ENCODE results near the gene ADPRM.
"Not testable (repeated sequence)": the region's sequence is repeated elsewhere in the genome, so short reads cannot be mapped to it uniquely, and the experiment has no call there.

Gene ADPRM

DNA sequence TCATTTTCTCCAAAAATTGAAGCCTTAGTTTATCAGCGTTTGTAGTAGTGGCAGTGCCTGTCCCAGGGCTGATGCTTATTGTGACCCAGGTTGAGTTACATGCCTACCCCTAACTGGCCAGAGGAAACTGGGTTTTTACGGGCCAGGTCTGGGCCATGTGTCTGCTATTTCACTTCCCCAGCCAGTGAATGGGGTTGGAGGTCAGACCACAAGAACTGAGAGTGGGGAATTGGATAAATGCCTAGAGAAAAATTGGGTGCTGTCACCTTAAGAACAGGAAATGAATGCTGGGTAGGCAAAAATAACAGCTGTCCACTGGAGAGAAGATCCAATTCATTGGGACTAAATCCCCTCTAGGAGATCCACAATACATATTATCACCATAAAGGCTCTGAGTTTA lies 5.2 kb downstream of the ADPRM start:
- DNase-seq: no peak

DNA sequence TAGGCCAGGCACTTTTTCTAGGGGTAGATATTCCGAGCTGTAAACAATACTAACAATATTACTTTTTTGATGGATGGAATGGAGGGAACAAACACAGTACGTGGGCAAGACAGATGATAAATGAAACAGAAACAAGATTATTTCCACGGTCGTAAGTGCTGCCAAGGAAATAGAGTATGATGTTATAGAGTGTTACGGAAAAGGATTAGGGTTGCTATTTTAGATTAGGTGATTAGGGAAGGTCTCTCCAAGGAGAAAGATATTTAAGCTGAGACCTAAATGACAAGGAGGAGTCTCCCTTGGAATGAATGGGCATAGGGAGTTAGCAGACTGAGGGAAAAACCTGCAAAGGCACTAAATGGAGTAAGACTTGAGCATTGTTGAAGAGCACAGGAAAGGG lies 8.3 kb downstream of the ADPRM start:
- DNase-seq: no peak

- DNase-seq: no peak
Observed at GRCh38 chr17:10713318-10713717, 15.9 kb downstream of the ADPRM start.

DNA sequence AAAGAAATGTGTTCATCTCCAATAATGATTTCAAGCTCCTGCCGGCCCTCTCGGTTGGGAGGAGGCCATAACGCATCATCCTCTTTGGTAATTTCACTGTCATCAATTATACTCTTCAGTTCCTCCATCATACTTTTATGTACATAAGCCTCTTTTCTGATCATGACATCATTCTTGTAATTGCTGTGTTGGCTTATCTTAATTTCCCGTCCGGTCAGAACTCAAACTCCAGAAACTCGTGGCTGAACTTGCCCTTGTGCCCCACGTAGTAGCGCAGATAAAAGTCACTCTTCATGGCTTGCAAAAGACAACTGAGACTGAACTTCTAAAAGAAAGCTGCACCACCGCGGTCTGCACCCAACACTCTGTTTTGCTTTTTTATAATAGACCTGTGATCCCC lies 18.8 kb downstream of the ADPRM start:
- DNase-seq: no peak

GRCh38 chr17:10718547-10718946 lies 21.2 kb downstream of the ADPRM start:
- DNase-seq: no peak

DNA sequence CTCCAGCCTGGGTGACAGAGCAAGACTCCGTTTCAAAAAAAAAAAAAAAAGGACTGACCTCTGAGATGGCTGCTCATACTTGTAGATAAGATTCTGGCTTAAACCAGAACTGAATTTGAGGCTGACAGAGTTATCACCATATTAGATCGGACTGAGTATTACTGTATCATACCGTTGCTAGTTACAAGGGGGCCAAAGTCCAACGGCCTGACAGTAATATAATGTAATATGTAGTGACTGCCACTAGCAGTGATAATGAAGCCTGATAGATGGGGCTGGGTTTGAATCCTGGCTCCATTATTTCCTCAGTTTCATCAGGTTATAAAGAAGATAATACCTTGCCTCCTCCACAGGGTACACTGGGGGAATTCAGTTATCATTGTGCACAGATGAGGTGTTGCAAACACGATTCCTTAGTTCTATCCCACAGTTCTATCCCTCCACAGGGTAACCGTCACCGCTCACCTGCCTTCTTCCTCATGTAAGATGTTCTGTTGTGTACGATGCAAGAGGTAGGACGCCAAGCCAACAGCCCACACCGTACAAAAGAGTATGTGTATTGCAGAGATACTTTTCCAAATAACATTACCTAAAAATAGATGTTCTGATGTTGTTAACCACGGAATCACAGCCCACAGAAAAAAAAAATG lies 27.3 kb downstream of the ADPRM start:
- DNase-seq: no peak

DNA sequence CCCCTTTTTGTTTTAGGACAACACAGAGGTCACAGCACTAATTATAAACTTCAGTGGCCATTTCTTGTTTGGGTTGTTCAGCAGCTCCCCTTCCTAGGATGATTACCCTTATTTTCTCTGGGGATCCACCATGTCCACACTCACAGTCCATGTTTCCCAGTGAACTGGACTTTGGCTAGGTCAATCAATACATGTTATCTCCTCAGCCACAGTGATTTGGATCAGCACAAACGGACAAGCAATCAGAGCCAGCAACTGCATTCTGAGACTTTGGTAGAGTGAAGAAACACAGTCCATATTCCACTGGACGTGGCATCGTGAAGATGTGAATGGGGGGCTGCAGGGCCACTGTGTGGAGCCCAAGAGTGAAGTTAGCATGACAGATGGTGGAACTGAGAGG lies 27.9 kb downstream of the ADPRM start:
- DNase-seq: no peak

GRCh38 chr17:10726196-10726595 lies 28.8 kb downstream of the ADPRM start:
- DNase-seq: no peak

DNA sequence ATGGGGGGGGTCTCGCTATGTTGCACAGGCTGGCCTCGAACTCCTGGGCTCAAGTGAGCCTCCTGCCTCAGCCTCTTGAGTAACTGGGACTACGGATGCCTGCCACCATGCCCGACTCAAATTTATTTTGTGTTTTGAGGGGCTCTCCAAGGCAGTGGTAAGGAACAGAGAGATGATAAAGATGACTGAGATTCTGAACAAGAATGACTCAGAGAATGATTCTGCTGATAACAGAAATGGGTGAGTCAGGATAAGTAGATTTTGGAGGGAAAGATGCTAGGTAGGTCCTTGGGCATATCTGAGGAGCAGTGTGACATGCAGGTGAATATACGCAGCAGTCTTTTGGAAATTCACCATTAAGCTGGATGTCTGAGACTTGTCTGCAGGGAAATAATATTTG lies 29.8 kb downstream of the ADPRM start:
- DNase-seq: no peak

- no peak for DNase-seq
Observed at GRCh38 chr17:10728331-10728892, 31.0 kb downstream of the ADPRM start.

- no peak for DNase-seq
Observed at GRCh38 chr17:10729334-10730193, 32.2 kb downstream of the ADPRM start, which contains the start of gene TMEM220. TSS of gene TMEM220 (minus strand) at chr17:10730023. CDS start at chr17:10729851, 172 bp downstream.

GRCh38 chr17:10730247-10730646 lies 32.9 kb downstream of the ADPRM start:
- DNase-seq: not testable (repeated sequence)

DNA sequence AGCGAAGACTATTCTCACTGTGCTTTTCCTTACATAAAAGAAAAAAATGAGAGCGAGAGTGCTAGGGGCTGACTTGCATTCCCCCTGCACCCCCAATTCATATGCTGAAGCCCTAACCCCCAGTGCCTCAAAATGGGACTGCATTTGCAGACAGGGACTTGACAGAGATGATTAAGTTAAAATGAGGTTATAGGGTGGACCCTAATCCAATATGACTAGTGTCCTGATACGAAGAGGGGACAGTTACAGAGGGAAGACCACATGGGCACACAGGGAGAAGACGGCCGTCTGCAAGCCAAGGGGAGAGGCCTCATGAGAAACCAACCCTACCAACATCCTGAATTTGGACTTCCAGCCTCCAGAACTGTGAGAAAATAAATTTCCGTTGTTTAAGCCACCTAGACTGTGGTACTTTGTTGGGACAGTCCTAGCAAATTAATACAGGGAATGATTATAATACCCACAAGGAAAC lies 34.0 kb downstream of the ADPRM start:
- DNase-seq: no peak

DNA sequence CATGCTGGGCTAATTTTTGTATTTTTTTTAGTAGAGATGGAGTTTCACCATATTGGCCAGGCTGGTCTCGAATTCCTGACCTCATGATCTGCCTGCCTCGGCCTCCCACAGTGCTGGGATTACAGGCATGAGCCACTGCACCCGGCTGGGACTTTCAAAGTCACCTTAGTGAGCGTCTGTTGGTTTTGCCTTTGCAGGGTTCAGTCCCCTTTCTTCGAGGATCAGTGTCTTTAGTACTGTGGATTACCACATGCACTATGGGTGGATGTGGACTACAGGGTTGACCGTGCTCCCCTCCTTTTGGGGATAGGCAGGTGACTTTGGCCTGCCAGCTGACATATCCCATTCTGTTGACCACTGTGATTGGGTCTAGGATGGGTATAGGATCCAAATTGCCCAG lies 34.7 kb downstream of the ADPRM start:
- not testable (repeated sequence) for DNase-seq

GRCh38 chr17:10733666-10734065 lies 36.3 kb downstream of the ADPRM start:
- DNase-seq: no peak

GRCh38 chr17:10735251-10735650 lies 37.9 kb downstream of the ADPRM start:
- DNase-seq: no peak

DNA sequence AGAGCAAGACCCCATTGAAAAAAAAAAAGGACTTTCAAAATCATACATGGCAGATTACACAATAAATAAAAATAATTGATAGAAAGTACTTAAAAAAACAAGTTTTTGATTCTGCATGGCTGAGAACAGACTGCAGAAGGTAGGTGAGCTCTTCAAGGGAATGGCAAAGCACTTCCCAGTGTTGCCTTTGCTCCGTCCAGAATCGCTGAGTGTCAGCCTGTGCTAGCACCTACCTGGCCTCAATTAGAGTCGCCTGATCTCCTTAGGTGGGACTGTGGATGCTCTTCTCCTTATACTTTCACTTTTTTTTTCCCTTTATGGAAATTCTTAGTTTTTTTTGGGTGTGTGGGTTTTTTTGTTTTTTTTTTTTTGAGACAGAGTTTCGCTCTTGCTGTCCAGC lies 38.4 kb downstream of the ADPRM start:
- no peak for DNase-seq

DNA sequence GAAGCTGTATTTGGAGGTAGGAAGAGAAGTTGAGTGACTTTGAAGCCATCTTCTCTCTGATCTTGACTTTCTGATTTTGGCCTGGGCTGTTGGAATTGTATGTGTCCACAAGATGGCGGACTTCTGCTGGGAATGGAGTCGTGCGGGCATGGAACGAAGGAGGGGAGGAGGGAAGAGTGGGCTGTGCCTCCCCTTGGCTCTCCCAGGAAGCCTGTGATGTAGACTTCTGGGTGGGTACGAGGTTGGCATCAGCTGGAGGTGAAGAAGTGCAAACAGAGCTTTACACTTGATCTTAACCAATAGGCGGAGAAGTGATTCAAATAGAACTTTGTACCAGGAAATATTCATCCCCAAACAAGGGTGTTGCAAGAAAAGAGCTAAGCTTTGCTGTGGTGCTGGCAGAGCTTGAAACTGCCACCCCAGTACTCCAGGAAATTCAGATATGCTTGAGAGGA lies 39.8 kb downstream of the ADPRM start:
- no peak for DNase-seq

DNA sequence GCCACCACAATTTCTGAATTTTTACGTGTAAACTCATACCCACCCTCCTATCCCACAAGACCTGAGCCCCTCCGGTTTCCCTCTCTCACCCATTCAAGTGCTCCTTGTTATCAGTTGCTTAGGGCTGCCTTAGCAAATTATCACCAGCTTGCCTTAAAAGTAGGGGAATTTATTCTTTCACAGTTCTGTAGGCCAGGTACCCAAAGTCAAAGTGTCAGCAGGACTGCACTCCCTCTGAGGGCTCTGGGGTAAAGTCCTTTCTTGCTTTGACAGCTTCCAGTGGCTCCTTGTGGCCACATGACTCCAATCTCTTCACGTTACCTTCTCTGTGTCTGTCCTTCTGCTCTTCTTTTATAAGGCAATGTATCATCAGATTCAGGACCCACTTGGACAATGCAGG lies 40.3 kb downstream of the ADPRM start:
- no peak for DNase-seq

DNA sequence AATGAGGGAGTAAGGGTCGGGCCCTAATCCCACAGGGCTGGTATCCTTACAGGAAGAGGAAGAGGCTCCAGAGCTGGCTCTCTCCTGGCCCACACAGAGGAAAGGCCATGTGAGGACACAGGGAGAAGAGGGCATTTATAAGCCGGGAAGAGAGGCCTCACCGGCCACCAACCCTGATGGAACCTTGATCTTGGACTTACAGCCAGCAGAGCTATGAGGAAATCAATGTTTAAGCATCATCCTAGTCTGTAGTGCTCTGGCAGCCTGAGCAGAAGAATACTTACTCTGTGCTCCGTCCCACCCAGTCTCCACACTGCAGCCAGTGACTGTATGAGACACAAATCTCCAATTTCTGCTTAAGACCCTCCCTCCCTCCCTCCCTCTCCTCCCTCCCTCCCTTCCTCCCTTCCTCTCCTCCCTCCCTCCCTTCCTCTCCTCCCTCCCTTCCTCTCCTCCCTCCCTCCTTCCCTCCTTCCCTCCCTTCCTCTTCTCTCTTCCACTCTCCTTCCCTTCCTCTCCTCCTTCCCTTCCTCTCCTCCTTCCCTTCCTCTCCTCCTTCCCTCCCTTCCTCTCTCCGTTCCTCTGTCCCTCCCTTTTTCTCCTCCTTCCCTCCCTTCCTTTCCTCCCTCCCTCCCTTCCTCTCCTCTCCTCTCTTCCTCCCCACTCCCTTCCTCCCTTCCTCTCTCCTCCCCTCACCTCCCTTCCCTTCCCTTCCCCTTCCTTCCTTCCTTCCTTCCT lies 41.3 kb downstream of the ADPRM start:
- DNase-seq: no peak

DNA sequence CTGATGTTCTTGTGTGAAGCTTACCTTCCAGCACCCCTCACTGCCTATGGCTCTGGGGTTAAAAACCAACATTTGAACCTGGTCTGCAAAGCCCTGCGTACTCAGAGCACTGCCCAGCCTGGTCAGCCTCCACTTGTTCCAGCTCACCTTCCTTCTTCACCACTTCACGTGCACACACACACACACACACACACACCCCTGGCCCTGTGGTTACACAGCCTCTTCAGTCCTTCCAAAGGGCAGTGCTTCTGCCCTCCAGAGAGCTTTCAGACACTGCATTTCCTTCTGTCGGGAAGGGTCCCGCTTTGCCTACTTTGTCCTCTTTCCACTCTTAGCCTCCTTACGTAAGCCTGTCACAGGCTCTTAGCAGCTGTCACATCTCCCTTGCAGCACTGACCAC lies 42.0 kb downstream of the ADPRM start:
- no peak for DNase-seq

GRCh38 chr17:10741416-10742135 lies 44.2 kb downstream of the ADPRM start:
- DNase-seq: no peak
